ENCODE data around the gene ERC2.

ERC2 gene

GRCh38 chr3:55827786-55828185 lies 640.5 kb downstream of the ERC2 start (continued):
- TF ChIP-seq ZSCAN18 (tag by site-specific recombination; IDR thresholded peaks at IDR 0.05), result no peak
- no peak for TF ChIP-seq TSHZ1 (tag by site-specific recombination; IDR thresholded peaks at IDR 0.05; ENCODE audit: borderline replicate concordance)
- no peak for TF ChIP-seq ATF2 (tag by site-specific recombination; IDR thresholded peaks at IDR 0.05; ENCODE audit: low read depth)
- no peak for TF ChIP-seq ZNF311 (tag by site-specific recombination; IDR thresholded peaks at IDR 0.05; ENCODE audit: borderline replicate concordance)
- no peak for TF ChIP-seq KLF16 (tag by site-specific recombination; IDR thresholded peaks at IDR 0.05)
- no peak for TF ChIP-seq ZNF660 (tag by site-specific recombination; IDR thresholded peaks at IDR 0.05)
- no peak for TF ChIP-seq INSM2 (tag by site-specific recombination; IDR thresholded peaks at IDR 0.05)

GRCh38 chr3:55826731-55827496 lies 641.4 kb downstream of the ERC2 start:
- H3K4me3 ChIP-seq (ENCODE audit: low read depth, low read length), result no peak overlapping the region
- CTCF ChIA-PET, result no interaction called here
- no peaks in the 10 kb centered on the region for H3K9me3 ChIP-seq (ENCODE audit: control insufficient read depth, insufficient read depth, low read depth, low read length)
- TF ChIP-seq ZNF133 (tag by site-specific recombination; IDR thresholded peaks at IDR 0.05) (no peak), SP2 (tag by site-specific recombination; IDR thresholded peaks at IDR 0.05) (no peak), KLF8 (tag by site-specific recombination; IDR thresholded peaks at IDR 0.05) (no peak), ZNF707 (tag by site-specific recombination; IDR thresholded peaks at IDR 0.05) (no peak), ZNF366 (tag by site-specific recombination; conservative IDR thresholded peaks at IDR 0.05) (peak; percentile 70), GLI2 (tag by site-specific recombination; IDR thresholded peaks at IDR 0.05; ENCODE audit: borderline replicate concordance, low read depth) (no peak), MEIS1 (CRISPR knock-in tag; IDR thresholded peaks at IDR 0.05; ENCODE audit: borderline replicate concordance) (no peak)
- POLR2A ChIA-PET, result no interaction called here
- no peaks in the 10 kb centered on the region for H3K4me1 ChIP-seq (ENCODE audit: control insufficient read depth, insufficient read depth, low read length)
- no peak overlapping the region for H3K27ac ChIP-seq (ENCODE audit: extremely low read depth, low read depth, low read length)
- no peaks in the 10 kb centered on the region for H3K36me3 ChIP-seq (ENCODE audit: control insufficient read depth in 2 of 2, insufficient read depth in 1 of 2, low read length in 2 of 2)

- no peaks in the 10 kb centered on the region for H3K9me3 ChIP-seq (ENCODE audit: control insufficient read depth, insufficient read depth, low read depth, low read length)
- CTCF ChIA-PET, result interaction anchor here (0.6 kb wide), 1 partner anchor 336 kb away, joined by 3 read pairs; no protein-coding TSS in a partner anchor
- POLR2A ChIA-PET, result no interaction called here
- no peak overlapping the region for H3K4me3 ChIP-seq (ENCODE audit: low read depth, low read length)
- no peaks in the 10 kb centered on the region for H3K36me3 ChIP-seq (ENCODE audit: control insufficient read depth in 2 of 2, insufficient read depth in 1 of 2, low read length in 2 of 2)
- H3K27ac ChIP-seq (ENCODE audit: extremely low read depth, low read depth, low read length), result no peak overlapping the region
- H3K4me1 ChIP-seq (ENCODE audit: control insufficient read depth, insufficient read depth, low read length), result no peaks in the 10 kb centered on the region
- TF ChIP-seq ZFP3 (tag by site-specific recombination; IDR thresholded peaks at IDR 0.05; ENCODE audit: low read depth) (no peak), TSHZ1 (tag by site-specific recombination; IDR thresholded peaks at IDR 0.05; ENCODE audit: borderline replicate concordance) (no peak), ZNF701 (tag by site-specific recombination; IDR thresholded peaks at IDR 0.05) (no peak), ZNF768 (tag by site-specific recombination; IDR thresholded peaks at IDR 0.05) (no peak), ZNF654 (tag by site-specific recombination; IDR thresholded peaks at IDR 0.05; ENCODE audit: low read depth) (no peak), OSR2 (tag by site-specific recombination; IDR thresholded peaks at IDR 0.05) (no peak), ZNF660 (tag by site-specific recombination; IDR thresholded peaks at IDR 0.05) (no peak), ZNF132 (tag by site-specific recombination; IDR thresholded peaks at IDR 0.05; ENCODE audit: borderline replicate concordance) (no peak)
These were observed 642.2 kb downstream of the ERC2 start for GRCh38 chr3:55826097-55826496.

Measured in HEK293 (cell line).